H1 (cell line): ENCODE results near the gene HOXA13. TPM values are rescaled to one million over a fixed set of nuclear protein-coding genes. Genes with fewer than 3 reads are reported as not detected.

Experiments
- BACH1 ChIP-seq: IDR thresholded peaks from 2 replicates; pipeline ENCODE4 v1.6.1; 2012; ENCODE audit warnings: low read length, improper control_type of control experiment
- CREB1 ChIP-seq: IDR thresholded peaks from 2 replicates; pipeline ENCODE4 v1.6.1; 2012; ENCODE audit warnings: inconsistent platforms
- CTBP2 ChIP-seq: IDR thresholded peaks from 2 replicates; pipeline ENCODE4 v1.7.0; 2011; ENCODE audit warnings: borderline replicate concordance, mild to moderate bottlenecking, moderate library complexity, mixed read lengths, low read length; ENCODE audit not compliant: insufficient read depth, insufficient read length
- EZH2 ChIP-seq: fragments of 200-600 bp; sonication (generic); IDR thresholded peaks from 2 replicates; pipeline ENCODE4 v1.7.1; 2012; ENCODE audit warnings: low read depth, mild to moderate bottlenecking, moderate library complexity, low read length, inconsistent platforms; ENCODE audit not compliant: severe bottlenecking
- FOSL1 ChIP-seq: IDR thresholded peaks from 2 replicates; pipeline ENCODE4 v1.6.1; 2011; ENCODE audit warnings: mild to moderate bottlenecking, low read depth, low read length, moderate library complexity; ENCODE audit not compliant: insufficient read depth
- KDM4A ChIP-seq: IDR thresholded peaks from one replicate; pipeline ENCODE4 v1.7.1; 2012; ENCODE audit warnings: low read depth, mild to moderate bottlenecking, moderate library complexity, low read length, inconsistent platforms; ENCODE audit not compliant: severe bottlenecking
- NANOG ChIP-seq: IDR thresholded peaks from 2 replicates; pipeline ENCODE4 v1.6.1; 2011; ENCODE audit warnings: low read length, low read depth, mild to moderate bottlenecking, inconsistent platforms; ENCODE audit not compliant: insufficient read depth, poor library complexity, severe bottlenecking
- NRF1 ChIP-seq: IDR thresholded peaks from 2 replicates; pipeline ENCODE4 v1.6.1; 2011; ENCODE audit warnings: mild to moderate bottlenecking, low read depth, low read length, improper control_type of control experiment
- PHF8 ChIP-seq: fragments of 200-600 bp; sonication (generic); conservative IDR thresholded peaks from 2 replicates; pipeline ENCODE4 v1.7.1; 2012; ENCODE audit warnings: low read depth, mild to moderate bottlenecking, inconsistent platforms, low read length, moderate library complexity
- RAD21 ChIP-seq, 2 experiments: IDR thresholded peaks in 1 of 2; conservative IDR thresholded peaks in 1 of 2; 2 replicates each; pipeline ENCODE4 v1.6.1; 2011; ENCODE audit warnings: low read depth in 2 of 2, low read length in 2 of 2, improper control_type of control experiment in 1 of 2, inconsistent platforms in 1 of 2, mild to moderate bottlenecking in 1 of 2, moderate library complexity in 1 of 2
- RBBP5 ChIP-seq: IDR thresholded peaks from 2 replicates; pipeline ENCODE4 v1.7.1; 2012; ENCODE audit warnings: low read depth, mild to moderate bottlenecking, inconsistent platforms, low read length, moderate library complexity, borderline replicate concordance
- SIRT6 ChIP-seq: IDR thresholded peaks from one replicate; pipeline ENCODE4 v1.7.1; 2012; ENCODE audit warnings: low read length, inconsistent platforms
- SIX5 ChIP-seq: IDR thresholded peaks from 2 replicates; pipeline ENCODE4 v1.6.1; 2011; ENCODE audit warnings: mild to moderate bottlenecking, low read depth, low read length
- SP4 ChIP-seq: IDR thresholded peaks from 2 replicates; pipeline ENCODE4 v1.6.1; 2012; ENCODE audit warnings: low read length, inconsistent platforms
- SUZ12 ChIP-seq: fragments of 200-600 bp; sonication (generic); IDR thresholded peaks from 2 replicates; pipeline ENCODE4 v1.6.1; 2012; ENCODE audit warnings: mild to moderate bottlenecking, inconsistent platforms, low read length, moderate library complexity, mixed read lengths
- TAF1 ChIP-seq: IDR thresholded peaks from 2 replicates; pipeline ENCODE4 v1.6.1; 2011; ENCODE audit warnings: mild to moderate bottlenecking, low read depth, low read length
- TBP ChIP-seq: IDR thresholded peaks from 2 replicates; pipeline ENCODE4 v1.6.1; 2011; ENCODE audit warnings: low read depth, low read length, improper control_type of control experiment
- USF2 ChIP-seq: IDR thresholded peaks from 2 replicates; pipeline ENCODE4 v1.6.1; 2011; ENCODE audit warnings: low read length, improper control_type of control experiment
- YY1 ChIP-seq: IDR thresholded peaks from 2 replicates; pipeline ENCODE4 v1.6.1; 2011; ENCODE audit warnings: low read depth, mild to moderate bottlenecking, low read length
- ZNF274 ChIP-seq: IDR thresholded peaks from 2 replicates; pipeline ENCODE4 v1.7.0; 2012; ENCODE audit warnings: low read length, borderline replicate concordance; ENCODE audit errors: extremely low read depth
- polyA plus RNA-seq, 7 experiments: library from polyadenylated mRNA; depleted of rRNA in 3 of 7; stranded (reverse) in 5 of 7; unstranded in 2 of 7; fragments of >200 nt in 5 of 7; fragments of 200-250 nt in 2 of 7; gene quantifications; 1 replicate in 5 of 7; 2 replicates in 1 of 7; 4 replicates in 1 of 7; pipeline versions ENCODE4 v1.2.1 to v1.2.3, GENCODE V29; 2011 to 2013; ENCODE audit warnings: missing spikeins in 2 of 7, mixed read lengths in 2 of 7
- total RNA-seq: library from RNA; stranded (reverse); fragmentation: NEBNext Ultra II Directional; extraction: Animal tissue kit (Norgen Biotek cat#: 25700); gene quantifications from 2 replicates; pipeline ENCODE4 v1.2.1, GENCODE V29; 2021

The HOXA13 gene
- total and polyA plus RNA-seq, 2 of the 8 experiments (the other 6 are each of a cell fraction or from before 2014, with no cell fraction given), result not detected

- TF ChIP-seq FOSL1 (no peak), NANOG (no peak), RAD21 (IDR thresholded peaks at IDR 0.05 in 1 of 2, conservative IDR thresholded peaks at IDR 0.05 in 1 of 2; ENCODE audit: low read depth in 2 of 2, low read length in 2 of 2) (no peak), ZNF274 (no peak), USF2 (peak; percentile 46; the same call in 1 of the 2 replicates), TAF1 (no peak), TBP (no peak), SIRT6 (no peak), KDM4A (peak; percentile 34), BACH1 (no peak), PHF8 (no peak), CTBP2 (no peak), YY1 (no peak), NRF1 (no peak), SP4 (no peak), CREB1 (0 out of 2 replicates have a peak, but pooled peaks have one; percentile 5), RBBP5 (no peak), EZH2 (peak; percentile 92), SUZ12 (peak; percentile 71), SIX5 (no peak)
Observed at GRCh38 chr7:27147199-27148030, 52.5 kb downstream of the HOXA13 start, which contains the start of gene HOXA6 (continued).
